ENCODE data around the gene HNF4A. TPM values are rescaled to one million over a fixed set of nuclear protein-coding genes. Genes with fewer than 3 reads are reported as not detected.

Gene HNF4A
- total RNA-seq, 1 donor from 2014 or later: not detected

GRCh38 chr20:44412402-44413144, 57.1 kb downstream of the HNF4A start:
- DNase-seq: no peak
- H3K27me3 Mint-ChIP-seq: peaks cover 12% of the 10 kb centered on the region
- H3K4me1 Mint-ChIP-seq: no peaks in the 10 kb centered on the region
- H3K27ac Mint-ChIP-seq: no peak overlapping the region
- no peaks in the 10 kb centered on the region for H3K36me3 Mint-ChIP-seq (ENCODE audit: low read depth)
- intact Hi-C loops (cut with micrococcal nuclease): no loop called here
- no peak overlapping the region for H3K4me3 Mint-ChIP-seq
- H3K9me3 Mint-ChIP-seq: no peaks in the 10 kb centered on the region

GRCh38 chr20:44413575-44414345, 58.3 kb downstream of the HNF4A start:
- Mint-ChIP-seq H3K4me3 (no peak overlapping the region), H3K27me3 (peaks cover 12% of the 10 kb centered on the region), H3K27ac (no peak overlapping the region), H3K36me3 (ENCODE audit: low read depth) (no peaks in the 10 kb centered on the region), H3K4me1 (no peaks in the 10 kb centered on the region), H3K9me3 (no peaks in the 10 kb centered on the region)
- intact Hi-C loops (cut with micrococcal nuclease): no loop called here
- DNase-seq: no peak

GRCh38 chr20:44414346-44414714, 58.8 kb downstream of the HNF4A start:
- Mint-ChIP-seq H3K4me1 (no peaks in the 10 kb centered on the region), H3K27me3 (peaks cover 12% of the 10 kb centered on the region), H3K4me3 (no peak overlapping the region), H3K36me3 (ENCODE audit: low read depth) (no peaks in the 10 kb centered on the region), H3K9me3 (no peaks in the 10 kb centered on the region), H3K27ac (no peak overlapping the region)
- intact Hi-C loops (cut with micrococcal nuclease): no loop called here
- no peak for DNase-seq

- no peak overlapping the region for H3K27ac Mint-ChIP-seq
- no peak overlapping the region for H3K4me3 Mint-ChIP-seq
- intact Hi-C loops (cut with micrococcal nuclease): no loop called here
- no peak for DNase-seq
- no peaks in the 10 kb centered on the region for H3K4me1 Mint-ChIP-seq
- no peaks in the 10 kb centered on the region for H3K36me3 Mint-ChIP-seq (ENCODE audit: low read depth)
- peaks cover 12% of the 10 kb centered on the region for H3K27me3 Mint-ChIP-seq
- no peaks in the 10 kb centered on the region for H3K9me3 Mint-ChIP-seq
Measured at GRCh38 chr20:44414808-44415207, 59.3 kb downstream of the HNF4A start.

GRCh38 chr20:44415833-44416715, 60.6 kb downstream of the HNF4A start:
- peaks cover 12% of the 10 kb centered on the region for H3K27me3 Mint-ChIP-seq
- H3K4me1 Mint-ChIP-seq: no peaks in the 10 kb centered on the region
- H3K36me3 Mint-ChIP-seq (ENCODE audit: low read depth): no peaks in the 10 kb centered on the region
- no peak for DNase-seq
- H3K9me3 Mint-ChIP-seq: no peaks in the 10 kb centered on the region
- no peak overlapping the region for H3K4me3 Mint-ChIP-seq
- no peak overlapping the region for H3K27ac Mint-ChIP-seq
- intact Hi-C loops (cut with micrococcal nuclease): no loop called here

GRCh38 chr20:44418069-44418905, 62.8 kb downstream of the HNF4A start:
- intact Hi-C loops (cut with micrococcal nuclease): no loop called here
- Mint-ChIP-seq H3K36me3 (ENCODE audit: low read depth) (no peaks in the 10 kb centered on the region), H3K9me3 (no peaks in the 10 kb centered on the region), H3K27ac (no peak overlapping the region), H3K4me3 (no peak overlapping the region), H3K27me3 (peaks cover 8% of the 10 kb centered on the region), H3K4me1 (no peaks in the 10 kb centered on the region)
- DNase-seq: no peak

- intact Hi-C loops (cut with micrococcal nuclease): no loop called here
- Mint-ChIP-seq H3K4me1 (no peaks in the 10 kb centered on the region), H3K36me3 (ENCODE audit: low read depth) (no peaks in the 10 kb centered on the region), H3K9me3 (no peaks in the 10 kb centered on the region), H3K27me3 (peaks cover 3% of the 10 kb centered on the region), H3K27ac (no peak overlapping the region), H3K4me3 (no peak overlapping the region)
- DNase-seq: no peak
Measured at GRCh38 chr20:44419131-44419844, 63.8 kb downstream of the HNF4A start.

- H3K27me3 Mint-ChIP-seq: peaks cover 3% of the 10 kb centered on the region
- no peaks in the 10 kb centered on the region for H3K9me3 Mint-ChIP-seq
- H3K36me3 Mint-ChIP-seq (ENCODE audit: low read depth): no peaks in the 10 kb centered on the region
- intact Hi-C loops (cut with micrococcal nuclease): no loop called here
- no peak overlapping the region for H3K27ac Mint-ChIP-seq
- H3K4me3 Mint-ChIP-seq: no peak overlapping the region
- H3K4me1 Mint-ChIP-seq: no peaks in the 10 kb centered on the region
- DNase-seq: no peak
Measured at GRCh38 chr20:44420497-44420896, 65.0 kb downstream of the HNF4A start.

- H3K4me3 Mint-ChIP-seq: no peak overlapping the region
Measured at GRCh38 chr20:44422083-44422482, 66.6 kb downstream of the HNF4A start.

GRCh38 chr20:44423480-44423879, 68.0 kb downstream of the HNF4A start:
- Mint-ChIP-seq H3K36me3 (ENCODE audit: low read depth) (no peaks in the 10 kb centered on the region), H3K4me3 (no peak overlapping the region)
- DNase-seq: no peak

More at GRCh38 chr20:44422083-44422482, 66.6 kb downstream of the HNF4A start:
- DNase-seq: no peak
- Mint-ChIP-seq H3K9me3 (no peaks in the 10 kb centered on the region), H3K27me3 (peaks cover 3% of the 10 kb centered on the region), H3K4me1 (no peaks in the 10 kb centered on the region), H3K36me3 (ENCODE audit: low read depth) (no peaks in the 10 kb centered on the region), H3K27ac (no peak overlapping the region)
- intact Hi-C loops (cut with micrococcal nuclease): no loop called here

GRCh38 chr20:44424039-44424495, 68.6 kb downstream of the HNF4A start:
- intact Hi-C loops (cut with micrococcal nuclease): no loop called here

More at GRCh38 chr20:44423480-44423879, 68.0 kb downstream of the HNF4A start:
- Mint-ChIP-seq H3K4me1 (no peaks in the 10 kb centered on the region), H3K9me3 (no peaks in the 10 kb centered on the region), H3K27ac (no peak overlapping the region), H3K27me3 (peaks cover 6% of the 10 kb centered on the region)
- intact Hi-C loops (cut with micrococcal nuclease): no loop called here

GRCh38 chr20:44425923-44426322, 70.4 kb downstream of the HNF4A start:
- Mint-ChIP-seq H3K9me3 (no peaks in the 10 kb centered on the region), H3K4me1 (no peaks in the 10 kb centered on the region), H3K4me3 (no peak overlapping the region), H3K27ac (no peak overlapping the region), H3K27me3 (peaks cover 7% of the 10 kb centered on the region), H3K36me3 (ENCODE audit: low read depth) (no peaks in the 10 kb centered on the region)
- DNase-seq: no peak
- intact Hi-C loops (cut with micrococcal nuclease): no loop called here

More at GRCh38 chr20:44424039-44424495, 68.6 kb downstream of the HNF4A start:
- DNase-seq: no peak
- no peaks in the 10 kb centered on the region for H3K4me1 Mint-ChIP-seq
- no peaks in the 10 kb centered on the region for H3K9me3 Mint-ChIP-seq
- H3K4me3 Mint-ChIP-seq: no peak overlapping the region
- peaks cover 6% of the 10 kb centered on the region for H3K27me3 Mint-ChIP-seq
- H3K27ac Mint-ChIP-seq: no peak overlapping the region
- no peaks in the 10 kb centered on the region for H3K36me3 Mint-ChIP-seq (ENCODE audit: low read depth)

Measured in activated CD4-positive, alpha-beta T cell treated with anti-CD3 and anti-CD28 coated beads, Interleukin-2, amount 10 ng/mL, durations not matched to agents 24 days and 14 days (primary cell).